NOMO-1 treated with dmso at 0.1 percent for 144 hours (cell line): ENCODE measurements around the gene DYNC1H1.

Experiments
- DNase-seq: peaks from one replicate; lab custom pipeline; 2025; ENCODE audit not compliant: unreplicated experiment; lab: John Stamatoyannopoulos, UW

DYNC1H1 gene

DNA sequence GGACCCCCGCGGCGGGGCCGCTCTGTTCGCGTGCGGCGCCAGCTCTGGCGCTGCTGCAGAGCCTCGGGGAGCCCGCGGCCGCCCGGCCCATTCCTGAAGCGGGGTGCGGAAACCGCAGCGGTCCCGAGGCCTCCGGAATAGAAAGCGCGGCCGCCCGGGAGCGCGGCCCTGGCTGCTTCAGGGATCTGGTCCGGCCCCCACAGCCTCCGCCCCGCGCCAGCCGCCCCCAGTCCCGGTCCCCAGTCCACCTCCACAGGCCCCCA lies 122.3 kb downstream of the DYNC1H1 start:
- DNase-seq, result no peak

DNA sequence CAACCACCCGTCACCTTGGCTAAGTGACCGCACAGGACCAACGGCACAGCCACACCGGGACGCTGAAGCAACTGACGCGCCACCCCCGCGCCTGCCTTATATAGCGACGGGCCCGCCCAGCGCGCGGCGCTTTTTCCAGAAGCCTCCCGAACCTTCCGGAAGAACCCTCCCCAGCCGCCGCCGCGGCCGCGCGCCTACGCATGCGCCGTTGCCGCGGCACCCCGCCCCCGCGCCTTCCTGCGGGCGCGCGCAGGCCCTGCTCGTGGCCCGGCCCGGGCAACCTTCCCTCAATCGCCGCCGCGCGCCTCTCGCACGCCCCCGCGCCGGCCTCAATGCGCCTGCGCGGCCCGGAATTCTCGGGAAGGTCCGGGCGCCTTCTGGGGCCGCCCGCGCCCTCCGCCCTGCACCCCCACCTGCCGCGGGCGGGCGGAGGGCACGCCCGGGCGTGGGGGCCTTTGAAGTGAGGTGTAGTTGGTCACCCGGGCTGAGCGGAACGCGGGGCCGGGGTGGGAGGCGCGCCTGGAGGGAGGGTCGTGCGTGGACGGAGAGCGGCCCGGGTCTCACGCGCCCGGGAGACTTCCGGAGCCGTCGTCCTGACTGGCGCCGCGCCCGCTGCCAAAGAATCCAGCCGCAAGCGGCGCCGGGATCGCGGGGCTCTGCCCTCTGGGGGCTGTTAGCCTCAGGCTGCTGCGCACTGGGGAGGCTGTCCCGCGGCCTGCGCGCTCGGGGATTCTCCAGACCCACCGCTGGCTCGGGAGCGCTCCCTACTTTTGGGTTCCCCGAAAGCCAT lies 122.8 kb downstream of the DYNC1H1 start, which contains the start of gene HSP90AA1:
Gene HSP90AA1 (minus strand): TSS at position 73 of the 790 bp plus-strand sequence. CDS start 666 bp downstream, outside the sequence.
- peak; percentile 89 for DNase-seq

DNA sequence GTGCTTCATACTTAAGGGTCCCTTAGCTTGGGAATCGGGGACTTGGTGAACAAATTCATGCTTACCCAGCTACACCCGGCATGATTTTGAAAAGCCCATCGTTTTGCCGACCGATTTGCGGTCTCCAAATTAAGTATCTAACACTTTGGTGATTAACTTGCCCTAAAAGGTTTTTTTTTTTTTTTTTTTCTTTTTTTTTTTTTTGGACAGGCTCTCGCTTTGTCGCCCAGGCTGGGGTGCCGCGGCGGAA lies 123.3 kb downstream of the DYNC1H1 start:
- DNase-seq, result no peak

DNA sequence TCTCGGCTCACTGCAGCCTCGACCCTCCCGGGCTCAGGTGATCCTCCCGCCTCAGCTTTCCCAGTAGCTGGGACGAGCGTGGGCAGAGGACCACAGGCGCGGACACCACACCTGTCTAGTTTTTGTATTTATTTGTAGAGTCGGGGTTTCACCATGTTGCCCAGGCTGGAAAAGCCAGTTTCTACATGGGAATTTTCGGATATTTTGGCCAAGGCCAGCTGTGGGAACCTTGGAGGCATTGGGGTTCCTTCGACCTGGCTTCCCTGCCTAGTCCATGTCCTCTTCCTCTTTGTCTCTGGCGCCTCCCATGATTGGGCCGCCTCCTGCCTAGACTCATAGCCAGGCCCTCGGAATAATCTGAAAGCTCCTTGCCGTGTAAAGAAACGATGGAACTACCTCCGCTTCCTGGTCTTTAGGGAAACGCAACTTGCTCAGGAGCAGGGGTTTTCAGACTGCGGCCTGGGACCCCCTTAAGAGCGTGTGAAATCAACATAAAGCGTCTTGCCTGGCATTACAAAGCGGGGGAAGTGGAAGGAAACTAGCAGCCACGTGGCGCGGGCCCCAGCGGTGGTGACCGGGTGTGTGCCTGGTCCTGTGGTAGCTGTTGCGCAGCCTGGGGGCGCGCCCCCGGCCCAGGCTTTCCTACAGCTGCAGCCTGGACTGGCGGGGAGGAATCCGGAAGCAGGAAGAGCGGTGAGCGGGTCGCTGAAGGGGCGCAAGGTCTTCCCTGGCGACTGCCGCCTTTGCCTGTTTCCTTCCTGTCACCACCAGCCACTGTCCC lies 123.8 kb downstream of the DYNC1H1 start:
- peak; percentile 83 for DNase-seq

DNA sequence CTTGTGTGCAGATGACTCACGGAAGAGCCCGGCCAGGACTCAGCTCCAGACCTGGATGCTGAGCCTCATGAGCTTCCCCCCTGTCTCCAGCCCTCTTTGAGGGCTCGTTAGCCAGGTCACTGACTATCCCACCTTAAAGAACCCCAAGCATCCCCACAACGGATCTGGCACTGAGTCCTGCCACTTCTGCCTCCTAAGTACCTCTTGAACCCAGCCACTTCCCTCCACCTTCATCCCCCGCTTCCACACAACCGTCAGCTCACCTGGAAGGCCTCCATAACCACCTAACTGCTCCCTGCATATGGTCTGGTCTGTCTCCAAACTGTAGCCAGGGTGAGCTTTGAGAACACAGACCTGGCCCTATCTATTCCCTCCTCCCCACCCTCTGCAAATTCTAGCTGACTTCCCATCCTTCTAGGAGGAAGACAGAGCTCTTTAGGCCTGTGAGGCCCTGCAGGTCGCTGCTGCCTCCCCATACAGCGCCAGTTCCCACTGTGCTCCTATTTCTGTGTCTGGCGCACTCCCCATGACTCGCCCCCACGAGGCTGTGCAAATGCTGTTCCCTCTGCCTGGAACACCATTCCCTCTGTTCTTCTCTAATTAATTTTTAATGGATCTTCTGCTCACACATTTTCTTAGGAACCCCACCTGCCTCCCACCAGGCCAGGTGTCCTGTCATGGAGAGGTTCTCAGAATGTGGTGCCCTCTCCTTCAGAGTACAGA lies 125.4 kb downstream of the DYNC1H1 start:
- no peak for DNase-seq

DNA sequence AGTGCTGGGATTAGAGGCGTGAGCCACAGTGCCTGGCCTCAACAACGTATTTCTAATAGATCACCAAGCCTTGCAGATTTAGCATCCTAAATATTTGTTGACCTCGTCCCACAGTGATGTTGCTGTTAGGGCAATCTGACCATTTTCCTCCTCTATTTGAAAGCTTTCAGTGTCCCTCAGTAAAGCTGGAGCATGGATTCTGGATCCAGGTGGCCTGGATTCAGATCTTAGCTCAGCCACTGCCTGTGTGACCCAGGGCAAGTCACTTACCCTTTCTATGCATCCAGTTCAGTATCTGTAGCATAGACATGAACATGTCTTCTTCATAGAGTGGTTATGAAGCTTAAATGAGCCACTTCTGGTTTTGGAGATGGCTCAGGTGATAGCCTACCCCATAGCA lies 126.3 kb downstream of the DYNC1H1 start:
- DNase-seq, result no peak

DNA sequence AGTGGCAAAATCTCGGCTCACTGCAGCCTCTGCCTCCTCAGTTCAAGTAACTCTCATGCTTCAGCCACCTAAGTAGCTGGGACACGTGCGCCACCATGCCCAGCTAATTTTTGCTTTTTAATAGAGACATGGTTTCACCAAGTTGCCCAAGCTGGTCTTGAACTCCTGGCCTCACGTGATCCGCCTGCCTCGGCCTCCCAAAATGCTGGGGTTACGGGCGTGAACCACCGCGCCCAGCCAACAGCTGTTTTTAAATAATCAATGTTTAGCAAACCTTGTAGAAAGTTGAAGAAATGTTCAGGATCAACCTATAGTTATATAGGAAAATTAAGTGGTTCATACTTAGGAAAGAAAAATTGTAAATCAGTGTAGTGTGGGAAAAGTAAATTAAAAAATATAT lies 128.4 kb downstream of the DYNC1H1 start:
- DNase-seq, result no peak

DNA sequence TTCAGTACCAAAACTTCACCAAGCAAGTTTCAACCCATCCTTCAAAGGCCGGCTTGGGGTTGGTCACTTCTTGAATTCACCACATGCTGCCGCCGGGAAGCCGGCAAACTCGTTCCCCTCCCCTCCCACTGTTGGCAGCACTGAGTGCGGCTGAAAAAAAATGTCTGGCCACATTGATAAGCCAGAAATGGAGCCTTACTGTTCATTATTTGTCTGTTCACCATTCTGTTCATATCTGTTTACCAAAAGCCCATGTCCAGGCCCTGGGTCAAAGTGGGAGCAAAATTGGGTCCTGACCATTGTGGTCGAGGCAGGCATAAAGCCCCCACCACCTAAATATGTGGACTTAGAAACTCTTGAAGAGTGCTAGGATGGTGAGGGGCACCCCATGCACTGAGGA lies 129.7 kb downstream of the DYNC1H1 start:
- no peak for DNase-seq

DNA sequence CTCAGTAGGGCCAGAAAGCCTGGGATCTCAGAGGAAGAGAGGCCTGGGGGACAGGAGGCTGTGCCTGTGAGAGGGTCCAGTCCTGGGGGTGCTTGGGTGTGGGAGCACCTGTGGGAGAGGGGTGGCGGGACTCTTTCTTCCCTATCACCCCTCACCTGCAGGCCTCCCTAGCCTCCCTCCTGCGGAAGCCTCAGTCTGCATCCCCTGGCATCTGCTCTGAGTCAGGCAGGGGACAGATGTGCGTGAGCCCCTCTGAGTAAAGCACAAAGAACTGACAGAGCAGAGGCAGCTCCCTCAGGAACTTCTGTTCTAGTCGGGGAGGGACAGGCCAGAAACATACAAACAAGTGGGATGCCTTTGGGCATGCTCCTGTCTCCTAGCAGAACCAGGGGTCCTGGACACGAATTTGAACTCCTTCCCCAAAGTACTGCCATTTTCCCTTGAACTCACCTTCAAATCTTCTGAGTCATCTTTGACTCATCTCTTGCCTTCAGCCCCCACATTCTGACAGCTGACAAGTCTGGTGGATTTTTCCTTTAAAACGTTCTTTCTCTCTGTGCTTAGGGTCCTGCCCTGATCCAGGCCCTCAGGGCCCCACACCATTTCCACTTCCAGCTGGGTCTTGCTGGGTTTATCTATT lies 131.0 kb downstream of the DYNC1H1 start:
- DNase-seq, result no peak

DNA sequence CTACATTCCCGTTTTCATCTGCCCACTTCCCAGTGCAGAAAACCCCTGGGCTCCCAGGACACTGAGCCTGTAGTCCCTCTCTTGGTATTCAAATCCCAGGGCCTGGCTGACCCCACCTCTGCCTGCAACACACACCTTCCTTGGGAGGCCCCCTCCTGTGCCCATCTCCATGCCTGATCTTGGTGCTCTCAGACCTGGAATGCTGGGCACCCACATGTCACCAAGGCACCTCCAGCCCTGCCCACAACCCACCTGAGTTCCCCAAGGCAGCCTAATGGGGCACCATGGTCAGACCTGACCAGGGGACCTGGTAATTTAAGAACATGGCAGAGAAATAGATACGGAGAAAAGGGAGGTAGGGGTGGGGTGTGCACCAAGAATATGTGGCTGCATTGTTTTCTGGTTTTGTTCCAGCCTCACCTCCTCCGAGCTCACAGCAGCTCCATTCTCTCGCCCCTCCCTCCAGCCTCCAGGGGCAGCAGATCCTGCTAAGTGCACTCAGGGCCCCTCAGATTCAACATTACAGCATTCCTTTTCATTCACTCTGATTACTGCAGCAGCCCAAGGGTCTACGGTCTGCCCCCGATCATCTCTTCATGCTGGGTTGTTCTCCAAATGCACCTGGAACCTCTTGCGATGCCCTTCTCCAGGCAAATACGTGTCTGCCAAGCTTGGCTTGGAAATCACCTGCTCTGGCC lies 131.6 kb downstream of the DYNC1H1 start:
- no peak for DNase-seq

DNA sequence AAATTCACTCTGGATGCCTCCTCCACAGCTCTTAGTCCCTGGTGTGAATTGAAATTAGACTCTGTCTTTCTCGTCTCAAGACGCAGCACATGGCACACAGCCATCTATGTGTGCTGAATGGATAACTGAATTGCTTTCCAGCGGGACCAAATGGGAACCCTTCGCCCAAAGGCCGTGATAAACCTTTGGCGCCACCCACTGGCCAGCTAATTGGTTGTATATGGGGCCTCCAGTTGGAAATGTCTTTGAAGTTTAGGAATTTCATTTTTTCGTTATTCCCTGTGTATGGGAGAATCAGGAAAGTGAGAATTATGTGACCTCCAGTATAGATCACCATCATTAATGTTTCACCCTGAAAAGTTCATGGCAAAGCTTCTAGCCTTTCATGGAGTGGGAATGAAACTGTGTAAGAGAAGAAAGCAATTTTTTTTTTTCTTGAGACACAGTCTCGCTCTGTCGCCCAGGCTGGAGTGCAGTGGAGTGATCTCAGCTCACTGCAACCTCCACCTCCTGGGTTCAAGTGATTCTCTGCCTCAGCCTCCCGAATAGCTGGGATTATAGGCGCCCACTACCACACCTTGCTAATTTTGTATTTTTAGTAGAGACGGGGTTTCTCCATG lies 132.3 kb downstream of the DYNC1H1 start:
- no peak for DNase-seq

DNA sequence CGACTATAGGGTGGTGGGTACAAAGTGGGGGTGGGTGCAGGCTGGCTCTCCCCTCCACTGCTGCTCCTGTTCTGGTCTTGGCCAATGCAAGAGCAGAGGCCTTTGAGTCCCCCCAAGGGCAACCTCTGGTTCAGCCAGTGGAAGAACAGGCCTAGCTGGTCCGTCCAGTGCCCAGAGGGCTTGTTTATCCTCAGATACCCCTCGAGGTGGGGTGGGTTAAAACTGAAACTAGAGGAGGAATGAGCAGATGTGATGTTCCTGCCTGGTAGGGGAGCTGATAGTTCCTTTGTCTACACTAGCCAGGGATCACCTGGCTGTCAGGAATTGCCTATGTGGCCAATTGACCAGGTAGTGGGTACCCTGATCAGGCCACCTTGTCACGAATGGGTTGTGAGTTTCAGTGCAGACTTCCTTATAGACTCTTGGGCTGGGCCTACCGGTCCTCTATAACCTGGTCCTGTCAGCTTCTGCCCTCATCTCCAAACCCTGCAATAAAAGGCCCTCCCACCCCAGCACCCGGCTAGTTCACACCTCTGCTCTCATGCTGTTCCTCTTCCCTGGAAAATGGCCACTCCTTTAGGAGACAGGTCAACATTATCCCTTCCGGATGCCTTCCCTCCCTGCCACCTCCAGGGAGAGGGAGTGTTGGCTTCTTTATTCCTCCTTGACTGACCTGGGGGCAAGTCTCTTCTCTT lies 133.2 kb downstream of the DYNC1H1 start:
- DNase-seq, result no peak

DNA sequence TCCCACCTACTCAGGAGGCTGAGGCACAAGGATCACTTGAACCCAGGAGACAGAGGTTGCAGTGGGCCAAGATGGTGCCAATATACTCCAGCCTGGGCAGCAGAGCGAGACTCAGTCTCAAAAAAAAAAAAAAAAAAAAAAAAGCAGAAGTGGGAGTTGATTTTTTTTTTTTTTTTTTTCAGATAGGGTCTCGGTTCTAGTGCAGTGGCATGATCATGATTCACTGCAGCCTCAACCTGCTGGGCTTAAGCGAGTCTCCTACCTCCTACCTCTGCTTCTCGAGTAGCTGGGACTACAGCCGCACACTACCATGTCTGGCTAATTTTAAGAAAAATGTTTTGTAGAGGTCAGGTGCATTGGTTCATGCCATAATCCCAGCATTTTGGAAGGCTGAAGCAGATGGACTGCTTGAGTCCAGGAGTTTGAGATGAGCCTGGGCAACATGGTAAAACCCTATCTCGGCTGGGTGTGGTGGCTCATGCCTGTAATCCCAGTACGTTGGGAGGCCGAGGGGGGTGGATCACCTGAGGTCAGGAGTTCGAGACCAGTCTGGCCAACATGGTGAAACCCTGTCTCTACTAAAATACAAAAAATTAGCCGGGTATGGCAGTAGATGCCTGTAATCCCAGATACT lies 138.8 kb downstream of the DYNC1H1 start:
- no peak for DNase-seq

DNA sequence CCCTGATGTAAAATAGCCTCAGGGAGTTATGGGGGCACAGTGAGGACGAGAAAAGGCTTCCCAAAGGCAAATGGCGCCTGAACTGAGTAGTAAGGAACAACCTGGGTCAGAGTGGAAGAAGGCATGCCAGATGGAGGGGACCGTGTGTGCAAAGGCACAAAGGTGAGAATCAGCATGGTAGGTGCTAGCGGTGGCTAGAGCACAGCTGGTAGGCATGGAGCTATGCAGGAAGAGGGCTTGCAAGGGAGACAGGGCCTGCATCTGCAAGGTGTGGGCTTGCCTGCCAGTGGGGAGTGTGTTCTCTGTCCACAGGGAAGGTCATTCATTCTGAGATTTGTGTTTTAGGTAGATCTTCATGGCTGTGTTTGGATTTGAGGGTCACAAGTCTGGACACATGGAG lies 141.0 kb downstream of the DYNC1H1 start:
- DNase-seq, result no peak
